ENCODE measurements around the gene TBC1D13.
"Not testable (repeated sequence)": the region's sequence is repeated elsewhere in the genome, so short reads cannot be mapped to it uniquely, and the experiment has no call there.

Gene TBC1D13

GRCh38 chr9:128821584-128822406 is 34.7 kb downstream of the TBC1D13 start:
- DNase-seq: no peak

- no peak for DNase-seq
Observed at GRCh38 chr9:128822407-128823042, 35.5 kb downstream of the TBC1D13 start.

- no peak for DNase-seq
Observed at GRCh38 chr9:128823362-128823902, 36.4 kb downstream of the TBC1D13 start.

- DNase-seq: no peak
Observed at GRCh38 chr9:128823903-128824406, 36.9 kb downstream of the TBC1D13 start.

GRCh38 chr9:128824911-128825310 is 37.9 kb downstream of the TBC1D13 start:
- no peak for DNase-seq

- DNase-seq: no peak
Observed at GRCh38 chr9:128825923-128826700, 39.1 kb downstream of the TBC1D13 start.

- DNase-seq: no peak
Observed at GRCh38 chr9:128828267-128828666, 41.2 kb downstream of the TBC1D13 start.

- no peak for DNase-seq
Observed at GRCh38 chr9:128828719-128829452, 41.8 kb downstream of the TBC1D13 start.

- peak; percentile 91 for DNase-seq
Observed at GRCh38 chr9:128829477-128830251, 42.6 kb downstream of the TBC1D13 start, which contains the start of gene SPOUT1. Gene SPOUT1, minus strand, starts transcription at chr9:128829794. Its CDS starts 14 bp downstream, at chr9:128829780.

GRCh38 chr9:128833696-128834095 is 46.6 kb downstream of the TBC1D13 start:
- DNase-seq: no peak

- no peak for DNase-seq
Observed at GRCh38 chr9:128835246-128836210, 48.5 kb downstream of the TBC1D13 start.

GRCh38 chr9:128836509-128837145 is 49.6 kb downstream of the TBC1D13 start:
- DNase-seq: no peak

GRCh38 chr9:128838338-128838737 is 51.3 kb downstream of the TBC1D13 start:
- DNase-seq: no peak

- no peak for DNase-seq
Observed at GRCh38 chr9:128840524-128840923, 53.5 kb downstream of the TBC1D13 start.

- DNase-seq: no peak
Observed at GRCh38 chr9:128841694-128842492, 54.8 kb downstream of the TBC1D13 start.

- not testable (repeated sequence) for DNase-seq
Observed at GRCh38 chr9:128843171-128843570, 56.1 kb downstream of the TBC1D13 start.

GRCh38 chr9:128845186-128845931 is 58.3 kb downstream of the TBC1D13 start:
- no peak for DNase-seq

GRCh38 chr9:128846680-128847030 is 59.6 kb downstream of the TBC1D13 start:
- DNase-seq: no peak
